22Rv1 (cell line): ENCODE results near the gene RHBDF1.

Source experiments
- ZFX ChIP-seq: fragments of 450-650 bp; IDR thresholded peaks from 2 replicates; pipeline ENCODE4 v1.6.1; 2017; ENCODE audit warnings: antibody characterized with exemption, borderline replicate concordance
- TF ChIP-seq, protein P1 (sequence below): fragments of 450-650 bp; IDR thresholded peaks from 2 replicates; pipeline ENCODE4 v1.5.1; 2017; ENCODE audit warnings: mild to moderate bottlenecking

DNA sequence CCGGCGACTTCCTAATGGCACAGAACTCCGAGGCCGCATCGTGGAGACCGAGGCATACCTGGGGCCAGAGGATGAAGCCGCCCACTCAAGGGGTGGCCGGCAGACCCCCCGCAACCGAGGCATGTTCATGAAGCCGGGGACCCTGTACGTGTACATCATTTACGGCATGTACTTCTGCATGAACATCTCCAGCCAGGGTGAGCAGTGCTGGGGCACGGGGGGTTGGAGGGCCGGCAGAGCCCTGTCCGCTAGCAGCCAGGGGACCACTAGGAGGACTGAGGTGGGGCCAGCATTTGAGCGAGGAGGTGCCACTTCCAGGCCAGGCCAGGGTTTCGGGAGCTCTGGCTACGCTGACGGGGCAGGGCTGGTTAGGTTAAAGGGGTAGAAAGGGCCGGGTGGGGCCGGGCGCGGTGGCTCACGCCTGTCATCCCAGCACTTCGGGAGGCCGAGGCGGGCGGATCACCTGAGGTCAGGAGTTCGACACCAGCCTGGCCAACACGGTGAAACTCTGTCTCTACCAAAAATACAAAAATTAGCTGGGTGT lies 10.7 kb upstream of the RHBDF1 start:
- TF ChIP-seq, protein P1, sequence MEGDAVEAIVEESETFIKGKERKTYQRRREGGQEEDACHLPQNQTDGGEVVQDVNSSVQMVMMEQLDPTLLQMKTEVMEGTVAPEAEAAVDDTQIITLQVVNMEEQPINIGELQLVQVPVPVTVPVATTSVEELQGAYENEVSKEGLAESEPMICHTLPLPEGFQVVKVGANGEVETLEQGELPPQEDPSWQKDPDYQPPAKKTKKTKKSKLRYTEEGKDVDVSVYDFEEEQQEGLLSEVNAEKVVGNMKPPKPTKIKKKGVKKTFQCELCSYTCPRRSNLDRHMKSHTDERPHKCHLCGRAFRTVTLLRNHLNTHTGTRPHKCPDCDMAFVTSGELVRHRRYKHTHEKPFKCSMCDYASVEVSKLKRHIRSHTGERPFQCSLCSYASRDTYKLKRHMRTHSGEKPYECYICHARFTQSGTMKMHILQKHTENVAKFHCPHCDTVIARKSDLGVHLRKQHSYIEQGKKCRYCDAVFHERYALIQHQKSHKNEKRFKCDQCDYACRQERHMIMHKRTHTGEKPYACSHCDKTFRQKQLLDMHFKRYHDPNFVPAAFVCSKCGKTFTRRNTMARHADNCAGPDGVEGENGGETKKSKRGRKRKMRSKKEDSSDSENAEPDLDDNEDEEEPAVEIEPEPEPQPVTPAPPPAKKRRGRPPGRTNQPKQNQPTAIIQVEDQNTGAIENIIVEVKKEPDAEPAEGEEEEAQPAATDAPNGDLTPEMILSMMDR = no peak
- no peak for TF ChIP-seq ZFX
